Loucy (cell line): ENCODE data around the gene CECR2.
"Not testable (repeated sequence)": the region's sequence is repeated elsewhere in the genome, so short reads cannot be mapped to it uniquely, and the experiment has no call there.

Experiments used
- H2AFZ ChIP-seq: fragments of 200-600 bp; sonication (generic); 2 replicates; pipeline ENCODE4 v1.6.0; 2016; ENCODE audit warnings: antibody characterized with exemption, mild to moderate bottlenecking, low read length, moderate library complexity
- H3F3A ChIP-seq: fragments of 200-600 bp; 2 replicates; pipeline ENCODE4 v1.6.0; 2016; ENCODE audit warnings: antibody characterized with exemption, low read depth, mild to moderate bottlenecking
- H3K27me3 ChIP-seq: fragments of 200-600 bp; sonication (generic); 2 replicates; pipeline ENCODE4 v1.6.1; 2014; ENCODE audit warnings: low read length, mild to moderate bottlenecking; ENCODE audit not compliant: insufficient read depth, poor library complexity, severe bottlenecking
- H3K36me3 ChIP-seq: fragments of 200-600 bp; sonication (generic); 2 replicates; pipeline ENCODE4 v1.6.1; 2016; ENCODE audit warnings: low read length; ENCODE audit not compliant: insufficient read depth
- H3K4me1 ChIP-seq: fragments of 200-600 bp; sonication (generic); 2 replicates; pipeline ENCODE4 v1.5.1; 2014; ENCODE audit warnings: low read length, mild to moderate bottlenecking; ENCODE audit not compliant: insufficient read depth, poor library complexity, severe bottlenecking
- H3K4me2 ChIP-seq: fragments of 200-600 bp; sonication (generic); 2 replicates; pipeline ENCODE4 v1.6.0; 2014; ENCODE audit warnings: antibody characterized with exemption, low read length, low read depth, mild to moderate bottlenecking; ENCODE audit not compliant: poor library complexity, severe bottlenecking
- H3K4me3 ChIP-seq: fragments of 200-600 bp; sonication (generic); 2 replicates; pipeline ENCODE4 v1.5.1; 2014; ENCODE audit warnings: low read length, mild to moderate bottlenecking, mixed read lengths; ENCODE audit not compliant: poor library complexity, severe bottlenecking
- H3K79me2 ChIP-seq: fragments of 200-600 bp; sonication (generic); 2 replicates; pipeline ENCODE4 v1.6.1; 2014; ENCODE audit warnings: low read length; ENCODE audit not compliant: insufficient read depth
- H3K9ac ChIP-seq: fragments of 200-600 bp; sonication (generic); 2 replicates; pipeline ENCODE4 v1.6.0; 2014; ENCODE audit warnings: mild to moderate bottlenecking, low read depth, low read length, moderate library complexity; ENCODE audit not compliant: poor library complexity, severe bottlenecking
- H3K9me2 ChIP-seq: fragments of 200-600 bp; sonication (generic); replicated peaks from 2 replicates; pipeline ENCODE4 v1.6.1; 2016; ENCODE audit warnings: low read depth, low read length, mixed read lengths
- H3K9me3 ChIP-seq: fragments of 200-600 bp; sonication (generic); 2 replicates; pipeline ENCODE4 v1.6.1; 2014; ENCODE audit warnings: mild to moderate bottlenecking, antibody characterized with exemption, low read length, low read depth; ENCODE audit not compliant: insufficient read depth
- H4K20me1 ChIP-seq: fragments of 200-600 bp; sonication (generic); 2 replicates; pipeline ENCODE4 v1.6.0; 2014; ENCODE audit warnings: antibody characterized with exemption, low read length, mild to moderate bottlenecking; ENCODE audit not compliant: insufficient read depth, poor library complexity, severe bottlenecking
- EZH2phosphoT487 ChIP-seq: fragments of 200-600 bp; IDR thresholded peaks from 2 replicates; pipeline ENCODE4 v1.6.1; 2018; ENCODE audit warnings: antibody characterized with exemption, mild to moderate bottlenecking, moderate library complexity, borderline replicate concordance
- TF ChIP-seq, protein P1 (sequence below): fragments of 200-600 bp; sonication (generic); conservative IDR thresholded peaks from 2 replicates; pipeline ENCODE4 v1.5.1; 2014; ENCODE audit warnings: mild to moderate bottlenecking, antibody characterized with exemption, low read length

CECR2 gene

GRCh38 chr22:17423616-17424015 lies 54.4 kb downstream of the CECR2 start:
- TF ChIP-seq, protein P1, sequence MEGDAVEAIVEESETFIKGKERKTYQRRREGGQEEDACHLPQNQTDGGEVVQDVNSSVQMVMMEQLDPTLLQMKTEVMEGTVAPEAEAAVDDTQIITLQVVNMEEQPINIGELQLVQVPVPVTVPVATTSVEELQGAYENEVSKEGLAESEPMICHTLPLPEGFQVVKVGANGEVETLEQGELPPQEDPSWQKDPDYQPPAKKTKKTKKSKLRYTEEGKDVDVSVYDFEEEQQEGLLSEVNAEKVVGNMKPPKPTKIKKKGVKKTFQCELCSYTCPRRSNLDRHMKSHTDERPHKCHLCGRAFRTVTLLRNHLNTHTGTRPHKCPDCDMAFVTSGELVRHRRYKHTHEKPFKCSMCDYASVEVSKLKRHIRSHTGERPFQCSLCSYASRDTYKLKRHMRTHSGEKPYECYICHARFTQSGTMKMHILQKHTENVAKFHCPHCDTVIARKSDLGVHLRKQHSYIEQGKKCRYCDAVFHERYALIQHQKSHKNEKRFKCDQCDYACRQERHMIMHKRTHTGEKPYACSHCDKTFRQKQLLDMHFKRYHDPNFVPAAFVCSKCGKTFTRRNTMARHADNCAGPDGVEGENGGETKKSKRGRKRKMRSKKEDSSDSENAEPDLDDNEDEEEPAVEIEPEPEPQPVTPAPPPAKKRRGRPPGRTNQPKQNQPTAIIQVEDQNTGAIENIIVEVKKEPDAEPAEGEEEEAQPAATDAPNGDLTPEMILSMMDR, result no peak
- no peak for TF ChIP-seq EZH2phosphoT487
- Histone ChIP-seq H3K9ac (no peak overlapping the region), H3K36me3 (no peaks in the 10 kb centered on the region), H3K27me3 (no peaks in the 10 kb centered on the region), H3K9me2 (no peaks in the 10 kb centered on the region), H2AFZ (no peak overlapping the region), H3F3A (no peaks in the 10 kb centered on the region), H3K4me3 (no peak overlapping the region), H3K4me2 (no peak overlapping the region), H3K79me2 (no peaks in the 10 kb centered on the region), H3K4me1 (peaks cover 6% of the 10 kb centered on the region), H4K20me1 (no peaks in the 10 kb centered on the region), H3K9me3 (no peaks in the 10 kb centered on the region)

GRCh38 chr22:17427528-17427927 lies 58.3 kb downstream of the CECR2 start:
- H3K4me3 ChIP-seq, H3K27me3 ChIP-seq, H3F3A ChIP-seq, H3K79me2 ChIP-seq, H3K4me2 ChIP-seq, H3K36me3 ChIP-seq, H3K4me1 ChIP-seq, H3K9me3 ChIP-seq, H3K9ac ChIP-seq, H3K9me2 ChIP-seq, H2AFZ ChIP-seq, H4K20me1 ChIP-seq: not testable (repeated sequence)

DNA sequence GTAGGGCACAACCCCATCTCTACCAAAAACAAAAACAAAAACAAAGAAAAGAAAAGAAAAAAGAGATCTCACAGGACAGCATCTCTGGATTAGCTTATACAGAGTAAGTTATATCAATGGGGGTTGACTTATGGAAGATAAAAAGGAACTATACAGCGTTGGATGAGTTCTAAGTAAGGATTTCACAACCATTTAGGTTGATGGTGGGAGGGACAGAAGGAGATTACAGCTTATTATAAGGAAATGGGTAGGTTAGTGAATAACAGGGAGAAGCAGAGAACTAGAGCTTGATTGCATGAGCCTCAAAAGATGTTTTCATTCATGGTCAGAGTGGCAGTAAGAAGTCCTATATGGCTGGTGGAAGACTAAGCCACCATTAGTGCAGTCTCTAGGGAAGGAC lies 60.3 kb downstream of the CECR2 start:
- TF ChIP-seq, protein P1, result no peak
- TF ChIP-seq EZH2phosphoT487, result no peak
- H3K79me2 ChIP-seq, result no peaks in the 10 kb centered on the region
- no peaks in the 10 kb centered on the region for H4K20me1 ChIP-seq

DNA sequence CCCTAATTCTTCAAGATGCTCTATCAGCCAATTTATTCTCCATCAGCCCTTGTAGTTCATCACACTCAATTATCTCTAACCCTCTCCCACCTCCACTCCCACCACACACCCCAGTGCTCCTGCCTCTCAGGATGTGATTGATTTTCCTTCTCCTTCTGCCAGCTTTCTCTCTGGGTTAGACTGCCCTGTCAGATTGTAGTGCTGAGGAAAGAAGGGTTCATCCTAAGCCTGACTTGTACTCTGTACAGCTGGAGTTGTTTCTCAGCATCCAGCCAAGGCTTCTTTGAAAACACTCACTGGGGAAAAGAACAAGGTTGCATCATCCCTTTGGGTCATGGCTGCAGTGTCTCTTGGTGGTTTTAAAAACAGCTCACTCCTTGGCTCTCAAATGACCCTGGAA lies 61.2 kb downstream of the CECR2 start:
- Histone ChIP-seq H3K9ac (no peak overlapping the region), H4K20me1 (no peaks in the 10 kb centered on the region), H2AFZ (no peak overlapping the region), H3K27me3 (no peaks in the 10 kb centered on the region), H3F3A (no peaks in the 10 kb centered on the region), H3K9me2 (no peaks in the 10 kb centered on the region), H3K4me2 (no peak overlapping the region), H3K9me3 (no peaks in the 10 kb centered on the region), H3K4me3 (no peak overlapping the region), H3K36me3 (no peaks in the 10 kb centered on the region), H3K79me2 (no peaks in the 10 kb centered on the region), H3K4me1 (no peaks in the 10 kb centered on the region)
- TF ChIP-seq, protein P1, result no peak
- no peak for TF ChIP-seq EZH2phosphoT487

More for the DNA sequence above, 60.3 kb downstream of the CECR2 start:
- H3K4me2 ChIP-seq, result no peak overlapping the region
- H3K27me3 ChIP-seq, result no peaks in the 10 kb centered on the region
- no peaks in the 10 kb centered on the region for H3K9me2 ChIP-seq
- H3F3A ChIP-seq, result no peaks in the 10 kb centered on the region
- H3K9ac ChIP-seq, result no peak overlapping the region
- H3K4me1 ChIP-seq, result no peaks in the 10 kb centered on the region
- no peaks in the 10 kb centered on the region for H3K9me3 ChIP-seq
- no peak overlapping the region for H3K4me3 ChIP-seq
- H3K36me3 ChIP-seq, result no peaks in the 10 kb centered on the region
- H2AFZ ChIP-seq, result no peak overlapping the region
